Mesenchymal stem cell (in vitro differentiated cells and primary cell): ENCODE data around the gene CSTPP1.

Experiments
- DNase-seq: peaks from one replicate; pipeline ENCODE4 v3.0.0-alpha.2; 2013
- H2AFZ ChIP-seq: one replicate; pipeline ENCODE4 v1.6.1; 2013; ENCODE audit warnings: low read depth, mild to moderate bottlenecking, control low read depth, inconsistent platforms, low read length, moderate library complexity
- H2AK5ac ChIP-seq: 2 replicates; pipeline ENCODE4 v1.6.1; 2013; ENCODE audit warnings: low read length, moderate library complexity, mild to moderate bottlenecking, inconsistent platforms; ENCODE audit not compliant: severe bottlenecking
- H2BK120ac ChIP-seq: one replicate; pipeline ENCODE4 v1.6.1; 2013; ENCODE audit warnings: low read depth, mild to moderate bottlenecking, inconsistent platforms, low read length, moderate library complexity
- H2BK12ac ChIP-seq, 2 experiments: one replicate each; pipeline ENCODE4 v1.6.1; 2013; ENCODE audit warnings: inconsistent platforms in 2 of 2, low read length in 2 of 2, mild to moderate bottlenecking in 2 of 2, moderate library complexity in 2 of 2, control low read depth in 1 of 2
- H2BK15ac ChIP-seq: one replicate; pipeline ENCODE4 v1.6.1; 2013; ENCODE audit warnings: mild to moderate bottlenecking, low read depth, inconsistent platforms; ENCODE audit not compliant: poor library complexity, severe bottlenecking
- H2BK5ac ChIP-seq: 2 replicates; pipeline ENCODE4 v1.6.1; 2013; ENCODE audit warnings: low read depth, mild to moderate bottlenecking, low read length, control low read depth, inconsistent platforms; ENCODE audit not compliant: poor library complexity, severe bottlenecking
- H3K14ac ChIP-seq, 2 experiments: one replicate each; pipeline ENCODE4 v1.6.1; 2013; ENCODE audit warnings: inconsistent platforms in 2 of 2, low read length in 2 of 2, control low read depth in 1 of 2, mild to moderate bottlenecking in 1 of 2, moderate library complexity in 1 of 2
- H3K18ac ChIP-seq, 2 experiments: one replicate each; pipeline ENCODE4 v1.6.1; 2013; ENCODE audit warnings: inconsistent platforms in 2 of 2, low read length in 2 of 2, control low read depth in 1 of 2, low read depth in 1 of 2, mild to moderate bottlenecking in 1 of 2
- H3K23ac ChIP-seq, 2 experiments: one replicate each; pipeline ENCODE4 v1.6.1; 2013; ENCODE audit warnings: inconsistent platforms in 2 of 2, low read length in 2 of 2, mild to moderate bottlenecking in 2 of 2, moderate library complexity in 2 of 2, control low read depth in 1 of 2
- H3K27ac ChIP-seq: 2 replicates; pipeline ENCODE4 v1.5.1; 2013; ENCODE audit warnings: mild to moderate bottlenecking, moderate library complexity, low read length, control low read depth, inconsistent platforms; ENCODE audit not compliant: poor library complexity, severe bottlenecking
- H3K27me3 ChIP-seq, 2 experiments: 2 replicates each; pipeline versions ENCODE4 v1.6.1 to v1.7.0; 2013; ENCODE audit warnings: low read length in 2 of 2, mild to moderate bottlenecking in 2 of 2, moderate library complexity in 2 of 2, control low read depth in 1 of 2, inconsistent platforms in 1 of 2; ENCODE audit not compliant: control insufficient read depth in 1 of 2, insufficient read depth in 1 of 2
- H3K36me3 ChIP-seq, 2 experiments: 2 replicates each; pipeline versions ENCODE4 v1.6.1 to v1.7.0; 2013; ENCODE audit warnings: low read length in 2 of 2, control low read depth in 1 of 2, inconsistent platforms in 1 of 2, low read depth in 1 of 2, mild to moderate bottlenecking in 1 of 2; ENCODE audit not compliant: insufficient read depth in 2 of 2, control insufficient read depth in 1 of 2
- H3K4ac ChIP-seq, 2 experiments: one replicate each; pipeline ENCODE4 v1.6.1; 2013; ENCODE audit warnings: inconsistent platforms in 2 of 2, low read length in 2 of 2, mild to moderate bottlenecking in 2 of 2, moderate library complexity in 2 of 2, control low read depth in 1 of 2, low read depth in 1 of 2
- H3K4me1 ChIP-seq: 2 replicates; pipeline ENCODE4 v1.6.1; 2013; ENCODE audit warnings: low read depth, low read length, control low read depth; ENCODE audit not compliant: control insufficient read depth, insufficient read depth
- H3K4me2 ChIP-seq: 2 replicates; pipeline ENCODE4 v1.6.1; 2013; ENCODE audit warnings: low read length, mild to moderate bottlenecking, inconsistent platforms; ENCODE audit not compliant: poor library complexity, severe bottlenecking
- H3K4me3 ChIP-seq, 2 experiments: 2 replicates each; pipeline versions ENCODE4 v1.5.1 to v1.7.0; 2013; ENCODE audit warnings: low read length in 2 of 2, mild to moderate bottlenecking in 2 of 2, control low read depth in 1 of 2, low read depth in 1 of 2; ENCODE audit not compliant: insufficient read depth in 1 of 2
- H3K79me1 ChIP-seq: replicated peaks from 2 replicates; pipeline ENCODE4 v1.6.1; 2013; ENCODE audit warnings: mild to moderate bottlenecking, control low read depth, low read length, inconsistent platforms; ENCODE audit not compliant: poor library complexity, severe bottlenecking
- H3K9ac ChIP-seq: 2 replicates; pipeline ENCODE4 v1.7.0; 2013; ENCODE audit warnings: mild to moderate bottlenecking, low read length, moderate library complexity
- H3K9me3 ChIP-seq: 2 replicates; pipeline ENCODE4 v1.7.0; 2013; ENCODE audit warnings: mild to moderate bottlenecking, low read length; ENCODE audit not compliant: control insufficient read depth
- H4K8ac ChIP-seq: one replicate; pipeline ENCODE4 v1.6.1; 2013; ENCODE audit warnings: inconsistent platforms, mild to moderate bottlenecking, low read length, moderate library complexity
- H4K91ac ChIP-seq: one replicate; pipeline ENCODE4 v1.6.1; 2013; ENCODE audit warnings: mild to moderate bottlenecking, low read length, inconsistent platforms
- WGBS: methylation state at CpG from one replicate; pipeline ENCODE4 v1.1.7; 2013; ENCODE audit warnings: mixed read lengths; 5-methylcytosine and 5-hydroxymethylcytosine counted together

The CSTPP1 gene

DNA sequence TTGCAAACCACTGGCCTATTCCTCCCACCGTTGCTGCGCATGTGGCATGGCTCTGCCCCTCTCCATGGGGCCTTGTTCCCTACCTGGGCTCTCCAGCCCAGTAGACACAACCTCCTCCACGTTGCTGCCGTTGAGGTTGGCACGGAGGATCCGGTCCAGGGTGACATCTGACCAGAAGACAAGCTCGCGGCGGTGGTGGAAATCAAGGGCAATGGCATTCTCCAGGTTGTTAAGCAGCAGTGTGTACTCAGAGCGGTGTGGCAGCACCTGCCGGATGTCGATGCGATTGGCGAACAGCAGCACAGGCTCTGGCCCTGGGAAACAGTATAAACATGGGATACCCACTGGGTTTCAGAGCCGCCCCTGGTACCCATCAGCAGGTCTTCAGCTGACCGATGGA is 42.1 kb upstream of the CSTPP1 start:
- Histone ChIP-seq H3K18ac (no peak overlapping the region), H3K79me1 (no peaks in the 10 kb centered on the region)
- WGBS = 98% methylated on average over 16 of the region's 16 CpGs

DNA sequence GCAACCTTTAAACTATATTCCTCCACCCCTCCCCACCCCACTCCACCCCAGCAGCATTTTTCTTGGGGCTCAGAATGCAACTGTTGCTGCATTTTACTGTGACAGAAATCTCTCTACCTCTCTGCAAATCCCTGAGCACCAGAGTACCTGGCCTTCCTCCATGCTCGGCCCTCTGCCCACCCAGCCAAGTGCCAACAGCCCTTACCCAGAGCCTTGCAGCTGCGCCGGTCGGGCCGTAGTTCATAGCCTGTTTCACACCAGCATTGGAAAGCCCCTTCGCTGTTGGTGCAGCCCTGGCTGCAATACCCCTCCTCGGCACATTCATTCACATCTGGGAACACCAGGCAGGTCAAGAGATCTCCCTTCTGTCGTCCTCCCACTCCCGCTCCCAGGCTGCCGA is 41.6 kb upstream of the CSTPP1 start:
- Histone ChIP-seq H3K27ac (no peak overlapping the region), H3K27me3 (no peaks in the 10 kb centered on the region), H2BK5ac (no peak overlapping the region), H3K4ac (no peak overlapping the region), H3K4me3 (no peak overlapping the region), H3K18ac (no peak overlapping the region), H2AK5ac (no peak overlapping the region), H3K9me3 (no peaks in the 10 kb centered on the region), H2AFZ (no peak overlapping the region), H3K9ac (no peak overlapping the region), H3K23ac (no peak overlapping the region), H4K91ac (no peak overlapping the region), H3K4me1 (peaks cover 2% of the 10 kb centered on the region), H3K14ac (no peak overlapping the region), H3K36me3 (peaks cover 18 to 51% of the 10 kb centered on the region in 2 experiments), H2BK15ac (no peak overlapping the region), H2BK120ac (no peak overlapping the region), H2BK12ac (no peak overlapping the region), H3K4me2 (no peak overlapping the region), H3K79me1 (no peaks in the 10 kb centered on the region), H4K8ac (no peak overlapping the region)
- over 99% methylated on average over 10 of the region's 10 CpGs for WGBS
- no peak for DNase-seq

More for the DNA sequence above, 42.1 kb upstream of the CSTPP1 start:
- H2BK120ac ChIP-seq = no peak overlapping the region
- H3K27ac ChIP-seq = no peak overlapping the region
- H3K4me3 ChIP-seq = no peak overlapping the region
- no peak overlapping the region for H3K4me2 ChIP-seq
- no peak overlapping the region for H2BK15ac ChIP-seq
- peaks cover 15 to 52% of the 10 kb centered on the region in 2 experiments for H3K36me3 ChIP-seq
- H4K91ac ChIP-seq = no peak overlapping the region
- H3K9me3 ChIP-seq = no peaks in the 10 kb centered on the region
- H3K14ac ChIP-seq = no peak overlapping the region
- no peak for DNase-seq
- H3K4me1 ChIP-seq = peaks cover 2% of the 10 kb centered on the region
- H2BK5ac ChIP-seq = no peak overlapping the region
- no peak overlapping the region for H2BK12ac ChIP-seq
- no peak overlapping the region for H3K23ac ChIP-seq
- H2AFZ ChIP-seq = no peak overlapping the region
- H2AK5ac ChIP-seq = no peak overlapping the region
- no peak overlapping the region for H3K4ac ChIP-seq
- H4K8ac ChIP-seq = no peak overlapping the region
- H3K9ac ChIP-seq = no peak overlapping the region
- H3K27me3 ChIP-seq = no peaks in the 10 kb centered on the region

DNA sequence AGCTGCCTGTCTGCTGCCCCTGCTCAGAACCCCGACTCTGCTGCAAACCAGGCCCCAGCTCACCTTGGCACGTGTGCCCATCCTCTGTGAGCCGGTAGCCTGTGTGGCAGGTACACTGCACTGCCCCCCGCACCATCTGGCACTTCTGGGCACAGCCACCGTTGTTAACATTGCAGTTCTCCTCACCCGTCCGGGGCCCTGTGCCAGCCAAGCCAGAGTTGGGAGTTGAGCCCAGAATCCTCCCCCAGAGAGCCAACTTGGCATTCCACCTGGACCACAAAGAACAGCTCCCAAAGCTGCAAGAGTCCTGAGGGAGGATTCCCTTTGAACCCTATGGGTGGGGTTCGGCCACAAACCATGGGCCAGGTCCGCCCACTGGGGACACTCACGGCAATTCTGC is 40.7 kb upstream of the CSTPP1 start:
- Histone ChIP-seq H3K18ac (peak overlapping the region in 1 of 2 experiments; percentile 1), H3K23ac (no peak overlapping the region), H3K9ac (no peak overlapping the region), H2AFZ (no peak overlapping the region), H2BK15ac (no peak overlapping the region), H3K4me3 (no peak overlapping the region), H3K9me3 (no peaks in the 10 kb centered on the region), H3K79me1 (no peaks in the 10 kb centered on the region), H4K91ac (no peak overlapping the region), H3K14ac (no peak overlapping the region), H2BK12ac (no peak overlapping the region), H2BK120ac (no peak overlapping the region), H3K4me1 (peaks cover 2% of the 10 kb centered on the region), H2BK5ac (no peak overlapping the region), H3K4me2 (no peak overlapping the region), H3K27me3 (no peaks in the 10 kb centered on the region), H4K8ac (no peak overlapping the region), H2AK5ac (no peak overlapping the region), H3K4ac (no peak overlapping the region), H3K27ac (no peak overlapping the region), H3K36me3 (peaks cover 18 to 48% of the 10 kb centered on the region in 2 experiments)
- whole genome bisulfite sequencing = 96% methylated on average over 10 of the region's 10 CpGs
- DNase-seq = no peak

DNA sequence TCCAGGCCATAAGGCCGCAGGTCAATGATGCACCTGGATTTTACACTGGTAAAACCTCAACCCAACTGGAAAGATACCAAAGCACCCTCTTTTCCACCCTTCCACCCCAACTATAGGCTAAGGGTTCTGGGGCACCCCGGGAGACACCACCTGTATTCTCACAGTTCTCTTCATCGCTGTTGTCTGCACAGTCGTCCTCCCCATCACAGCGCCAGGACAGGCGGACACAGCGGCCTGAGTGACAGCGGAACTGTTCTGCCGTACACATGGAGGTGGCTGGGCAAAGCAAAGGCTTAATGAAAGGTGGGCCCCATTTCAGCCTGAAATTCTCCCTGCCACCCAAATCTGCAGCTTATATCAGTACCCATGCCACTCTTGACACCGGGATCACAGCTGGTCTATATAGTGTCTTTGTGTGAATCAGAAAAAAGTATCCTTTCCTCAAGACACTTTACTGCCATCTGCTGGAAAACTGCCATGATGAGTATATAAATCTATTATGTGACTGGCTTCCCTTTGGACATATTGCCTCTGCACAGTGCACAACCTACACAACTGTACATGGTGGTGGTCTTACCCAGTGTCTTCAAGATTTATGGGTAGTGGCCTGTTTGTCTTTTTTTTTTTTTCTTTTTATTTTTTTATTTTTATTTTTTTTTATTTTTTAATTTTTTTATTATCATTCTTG is 39.7 kb upstream of the CSTPP1 start:
- no peak overlapping the region for H4K91ac ChIP-seq
- DNase-seq = peak; percentile 68
- peaks cover 2% of the 10 kb centered on the region for H3K4me1 ChIP-seq
- H3K79me1 ChIP-seq = no peaks in the 10 kb centered on the region
- no peak overlapping the region for H2AK5ac ChIP-seq
- no peak overlapping the region for H2BK15ac ChIP-seq
- H2BK120ac ChIP-seq = no peak overlapping the region
- H3K4ac ChIP-seq = no peak overlapping the region
- H3K36me3 ChIP-seq = peaks cover 18 to 47% of the 10 kb centered on the region in 2 experiments
- no peak overlapping the region for H2AFZ ChIP-seq
- H3K27ac ChIP-seq = no peak overlapping the region
- H2BK5ac ChIP-seq = no peak overlapping the region
- no peak overlapping the region for H3K18ac ChIP-seq
- no peak overlapping the region for H3K23ac ChIP-seq
- no peak overlapping the region for H3K4me3 ChIP-seq
- no peaks in the 10 kb centered on the region for H3K27me3 ChIP-seq
- WGBS = 94% methylated on average over 9 of the region's 10 CpGs
- H4K8ac ChIP-seq = no peak overlapping the region
- no peaks in the 10 kb centered on the region for H3K9me3 ChIP-seq
- H3K14ac ChIP-seq = no peak overlapping the region
- no peak overlapping the region for H3K4me2 ChIP-seq
- no peak overlapping the region for H2BK12ac ChIP-seq
- no peak overlapping the region for H3K9ac ChIP-seq
